ENCODE results near the gene SKIC3.

GRCh38 chr5:95537501-95537900 lies 17.3 kb downstream of the SKIC3 start:
- TF ChIP-seq POLR2AphosphoS5 (IDR thresholded peaks at IDR 0.05; ENCODE audit: low read length) (no peak), POLR2AphosphoS2 (IDR thresholded peaks at IDR 0.05; ENCODE audit: low read depth, low read length) (no peak), TCF12 (IDR thresholded peaks at IDR 0.05; ENCODE audit: low read depth, low read length) (no peak), CTCF (IDR thresholded peaks at IDR 0.05 in 2 of 3, conservative IDR thresholded peaks at IDR 0.05 in 1 of 3; ENCODE audit: control insufficient read depth in 2 of 3, extremely low read depth in 1 of 3, insufficient read depth in 1 of 3, low read depth in 3 of 3, low read length in 3 of 3) (no peak), NRF1 (conservative IDR thresholded peaks at IDR 0.05; ENCODE audit: low read depth, low read length) (no peak), POLR2A (IDR thresholded peaks at IDR 0.05; ENCODE audit: low read depth, low read length) (no peak), CUX1 (IDR thresholded peaks at IDR 0.05; ENCODE audit: insufficient replicate concordance, low read depth, low read length) (no peak), EP300 (IDR thresholded peaks at IDR 0.05; ENCODE audit: borderline replicate concordance in 1 of 2, control insufficient read depth in 1 of 2, low read depth in 2 of 2, low read length in 2 of 2) (no peak), ZNF274 (IDR thresholded peaks at IDR 0.05; ENCODE audit: insufficient read depth, insufficient read length) (no peak), GABPA (IDR thresholded peaks at IDR 0.05; ENCODE audit: low read depth) (no peak), CREB1 (IDR thresholded peaks at IDR 0.05; ENCODE audit: low read depth) (no peak), DPF2 (IDR thresholded peaks at IDR 0.05) (no peak)
